Fibroblast of lung (primary cell): ENCODE data around the gene CACNA2D3. TPM values are rescaled to one million over a fixed set of nuclear protein-coding genes. Genes with fewer than 3 reads are reported as not detected.

Experiments
- DNase-seq, 2 donors: peaks; one replicate each; pipeline versions ENCODE4 v3.0.0 to v3.0.0-alpha.2; 2010; ENCODE audit warnings: low read depth in 2 of 2
- H2AFZ ChIP-seq: 2 replicates; pipeline ENCODE4 v1.5.1; 2012; ENCODE audit warnings: low read length, control low read depth, inconsistent platforms
- H3K27ac ChIP-seq: 2 replicates; pipeline ENCODE4 v1.5.1; 2011; ENCODE audit warnings: low read length, control low read depth; ENCODE audit not compliant: insufficient read depth
- H3K27me3 ChIP-seq: 2 replicates; pipeline ENCODE4 v1.5.1; 2011; ENCODE audit warnings: mild to moderate bottlenecking, low read length; ENCODE audit not compliant: control insufficient read depth, insufficient read depth
- H3K36me3 ChIP-seq: 2 replicates; pipeline ENCODE4 v1.5.1; 2011; ENCODE audit warnings: low read length; ENCODE audit not compliant: control insufficient read depth, insufficient read depth
- H3K4me1 ChIP-seq: 2 replicates; pipeline ENCODE4 v1.5.1; 2011; ENCODE audit warnings: low read length; ENCODE audit not compliant: control insufficient read depth, insufficient read depth; ENCODE audit errors: extremely low read depth
- H3K4me2 ChIP-seq: 2 replicates; pipeline ENCODE4 v1.5.1; 2011; ENCODE audit warnings: low read length, control low read depth; ENCODE audit not compliant: insufficient read depth; ENCODE audit errors: extremely low read depth
- H3K4me3 ChIP-seq, 4 experiments: fragments of 200-600 bp in 1 of 4; sonication (generic) in 1 of 4; replicated peaks in 1 of 4; 2 replicates each; pipeline ENCODE4 v1.5.1; 2011 to 2016; ENCODE audit warnings: low read length in 4 of 4, low read depth in 3 of 4, mild to moderate bottlenecking in 3 of 4, control low read depth in 2 of 4, inconsistent platforms in 1 of 4, mixed read lengths in 1 of 4; ENCODE audit not compliant: insufficient read depth in 1 of 4; ENCODE audit errors: control extremely low read depth in 1 of 4
- H3K79me2 ChIP-seq: 2 replicates; pipeline ENCODE4 v1.5.1; 2012; ENCODE audit warnings: mild to moderate bottlenecking, low read length, inconsistent platforms; ENCODE audit not compliant: control insufficient read depth, insufficient read depth
- H3K9ac ChIP-seq: 2 replicates; pipeline ENCODE4 v1.5.1; 2011; ENCODE audit warnings: mild to moderate bottlenecking, low read length, control low read depth; ENCODE audit not compliant: insufficient read depth
- H3K9me3 ChIP-seq: 2 replicates; pipeline ENCODE4 v1.5.1; 2012; ENCODE audit warnings: low read depth, low read length; ENCODE audit not compliant: control insufficient read depth, insufficient read depth
- H4K20me1 ChIP-seq: 2 replicates; pipeline ENCODE4 v1.5.1; 2011; ENCODE audit warnings: low read length; ENCODE audit not compliant: control insufficient read depth, insufficient read depth; ENCODE audit errors: extremely low read depth
- EZH2 ChIP-seq: IDR thresholded peaks from 2 replicates; pipeline ENCODE4 v1.5.1; 2012; ENCODE audit warnings: low read length, control low read depth, mild to moderate bottlenecking; ENCODE audit errors: missing control alignments
- polyA plus RNA-seq, 2 donors: library from polyadenylated mRNA; depleted of rRNA in 1 of 2; stranded (reverse) in 1 of 2; unstranded in 1 of 2; fragments of >200 nt; gene quantifications; 2 replicates each; pipeline ENCODE4 v1.2.1, GENCODE V29; 2011 to 2012; ENCODE audit warnings: missing spikeins in 1 of 2
- total RNA-seq: library from RNA; depleted of rRNA; stranded (reverse); fragments of >200 nt; gene quantifications from 2 replicates; pipeline ENCODE4 v1.2.1, GENCODE V29; 2014
- TF ChIP-seq, protein P1 (sequence below), 2 donors: IDR thresholded peaks in 1 of 2; conservative IDR thresholded peaks in 1 of 2; 1 replicate in 1 of 2; 2 replicates in 1 of 2; pipeline ENCODE4 v1.5.1; 2011 to 2012; ENCODE audit warnings: low read length in 2 of 2, control low read depth in 1 of 2, inconsistent platforms in 1 of 2, low read depth in 1 of 2, mild to moderate bottlenecking in 1 of 2

The CACNA2D3 gene
- total and polyA plus RNA-seq, 2 donors (not counting 1 experiment from before 2014, with no cell fraction given), result 1.8 to 11.5 TPM

DNA sequence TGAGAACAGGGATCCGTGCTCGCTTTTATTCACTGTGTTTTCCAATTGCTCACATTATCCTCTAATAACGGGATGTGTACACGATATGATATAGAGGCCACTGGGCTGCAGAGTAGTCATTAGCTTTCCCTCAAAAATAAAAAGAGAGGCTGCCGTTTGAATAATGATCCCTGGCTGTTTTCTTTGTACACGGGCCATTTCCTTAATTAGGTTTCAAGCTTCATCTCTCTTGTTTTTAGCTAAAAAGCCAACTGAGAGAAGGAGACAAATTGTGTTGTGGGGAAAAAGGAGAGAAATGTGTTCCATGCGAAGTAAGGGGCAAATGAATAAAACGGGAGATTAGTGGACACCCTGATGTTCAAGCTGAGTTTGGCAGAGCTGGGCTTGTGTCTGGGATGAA is 174.2 kb downstream of the CACNA2D3 start:
- Histone ChIP-seq H3K9me3 (no peaks in the 10 kb centered on the region), H3K79me2 (no peaks in the 10 kb centered on the region), H2AFZ (no peak overlapping the region), H4K20me1 (no peaks in the 10 kb centered on the region), H3K27ac (no peak overlapping the region), H3K4me1 (no peaks in the 10 kb centered on the region), H3K9ac (no peak overlapping the region), H3K4me2 (no peak overlapping the region), H3K27me3 (no peaks in the 10 kb centered on the region), H3K36me3 (no peaks in the 10 kb centered on the region), H3K4me3 (no peak overlapping the region)
- no peak for DNase-seq
- TF ChIP-seq EZH2, result no peak
- TF ChIP-seq, protein P1, sequence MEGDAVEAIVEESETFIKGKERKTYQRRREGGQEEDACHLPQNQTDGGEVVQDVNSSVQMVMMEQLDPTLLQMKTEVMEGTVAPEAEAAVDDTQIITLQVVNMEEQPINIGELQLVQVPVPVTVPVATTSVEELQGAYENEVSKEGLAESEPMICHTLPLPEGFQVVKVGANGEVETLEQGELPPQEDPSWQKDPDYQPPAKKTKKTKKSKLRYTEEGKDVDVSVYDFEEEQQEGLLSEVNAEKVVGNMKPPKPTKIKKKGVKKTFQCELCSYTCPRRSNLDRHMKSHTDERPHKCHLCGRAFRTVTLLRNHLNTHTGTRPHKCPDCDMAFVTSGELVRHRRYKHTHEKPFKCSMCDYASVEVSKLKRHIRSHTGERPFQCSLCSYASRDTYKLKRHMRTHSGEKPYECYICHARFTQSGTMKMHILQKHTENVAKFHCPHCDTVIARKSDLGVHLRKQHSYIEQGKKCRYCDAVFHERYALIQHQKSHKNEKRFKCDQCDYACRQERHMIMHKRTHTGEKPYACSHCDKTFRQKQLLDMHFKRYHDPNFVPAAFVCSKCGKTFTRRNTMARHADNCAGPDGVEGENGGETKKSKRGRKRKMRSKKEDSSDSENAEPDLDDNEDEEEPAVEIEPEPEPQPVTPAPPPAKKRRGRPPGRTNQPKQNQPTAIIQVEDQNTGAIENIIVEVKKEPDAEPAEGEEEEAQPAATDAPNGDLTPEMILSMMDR (conservative IDR thresholded peaks at IDR 0.05 in 1 of 2, IDR thresholded peaks at IDR 0.05 in 1 of 2; ENCODE audit: low read depth in 1 of 2, low read length in 2 of 2), result no peak

DNA sequence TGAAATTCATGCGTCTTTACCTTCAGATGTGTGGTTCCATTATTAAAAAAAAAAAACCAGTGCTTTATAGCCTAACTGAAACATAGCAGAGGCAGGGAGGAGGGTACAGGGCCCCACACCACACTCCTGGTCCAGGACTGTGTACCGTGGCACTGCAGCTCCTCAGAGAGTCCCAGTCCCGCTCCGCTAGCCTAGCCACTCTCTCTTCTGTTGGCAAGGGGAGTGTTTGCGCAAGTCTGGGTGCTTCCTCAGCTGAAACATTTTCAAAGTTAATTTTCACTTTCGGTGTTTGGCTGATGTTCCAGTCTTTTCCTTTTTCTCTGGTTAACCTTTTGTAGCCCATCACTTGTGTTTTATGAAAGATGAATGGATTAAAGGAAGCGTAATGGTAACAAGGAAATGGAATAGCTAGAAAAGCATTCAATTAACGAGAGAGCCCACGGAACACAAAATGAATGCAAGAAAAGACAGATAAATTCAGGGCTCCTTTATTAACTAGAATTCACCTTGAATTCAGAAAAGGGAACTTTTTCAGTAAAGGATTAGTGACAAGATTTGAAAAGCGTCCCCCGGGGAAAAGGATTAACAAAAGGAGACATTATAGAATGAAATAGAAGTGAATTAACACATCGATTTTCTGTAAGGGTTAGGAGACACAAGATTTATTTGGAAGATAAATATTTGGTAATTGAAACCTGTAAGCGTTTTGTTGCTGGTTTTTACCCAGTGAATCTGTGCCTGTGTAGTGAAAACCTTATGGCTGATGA is 177.0 kb downstream of the CACNA2D3 start:
- no peak overlapping the region for H3K9ac ChIP-seq
- no peaks in the 10 kb centered on the region for H3K9me3 ChIP-seq
- no peaks in the 10 kb centered on the region for H3K4me1 ChIP-seq
- H3K79me2 ChIP-seq, result no peaks in the 10 kb centered on the region
- H3K4me2 ChIP-seq, result no peak overlapping the region
- DNase-seq, result no peak
- no peaks in the 10 kb centered on the region for H3K36me3 ChIP-seq
- no peak for TF ChIP-seq EZH2
- TF ChIP-seq, protein P1 (conservative IDR thresholded peaks at IDR 0.05 in 1 of 2, IDR thresholded peaks at IDR 0.05 in 1 of 2; ENCODE audit: low read depth in 1 of 2, low read length in 2 of 2), result no peak
- H3K27me3 ChIP-seq, result no peaks in the 10 kb centered on the region
- no peak overlapping the region for H2AFZ ChIP-seq
- no peak overlapping the region for H3K4me3 ChIP-seq
- H3K27ac ChIP-seq, result no peak overlapping the region
- H4K20me1 ChIP-seq, result no peaks in the 10 kb centered on the region

DNA sequence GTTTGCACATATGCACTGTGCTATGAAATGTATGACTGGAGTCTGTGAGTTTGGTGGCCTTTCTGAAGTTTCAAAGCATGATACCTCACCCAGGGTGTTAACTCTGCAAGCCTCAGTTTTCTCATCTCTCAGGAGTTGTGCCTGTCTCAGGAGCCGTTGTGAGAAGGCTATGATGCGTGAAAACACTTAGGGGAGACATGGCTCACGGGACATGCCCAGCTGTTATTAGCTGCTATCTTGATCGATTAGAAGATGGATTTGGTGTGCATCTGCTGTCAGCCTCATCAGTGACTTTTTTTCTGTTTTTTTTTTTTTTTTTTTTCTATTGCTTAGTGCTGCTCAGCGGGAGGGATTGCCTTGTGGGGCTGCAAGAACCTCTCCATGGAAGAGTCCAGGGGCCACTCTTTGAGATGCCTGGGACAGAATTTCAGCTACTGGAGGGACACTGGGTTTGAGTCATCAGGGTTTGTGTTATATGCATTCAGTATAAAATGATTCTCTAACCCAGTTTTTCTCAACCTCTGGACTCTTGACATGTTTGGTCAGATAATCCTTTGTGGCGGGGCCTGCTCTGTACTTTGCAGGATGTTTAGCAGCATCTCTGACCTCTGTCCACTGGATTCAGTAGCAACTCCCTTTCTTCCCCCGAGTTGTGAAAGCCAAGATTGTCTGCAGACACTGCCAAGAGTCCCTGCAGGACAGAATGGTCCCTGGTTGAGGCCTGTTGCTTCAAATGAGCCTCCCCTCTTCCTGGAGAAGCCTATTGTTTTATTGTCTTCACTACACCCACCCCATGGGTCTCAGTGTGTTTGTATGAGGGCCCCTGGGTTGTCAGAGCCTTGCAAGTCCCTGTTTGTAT is 181.4 kb downstream of the CACNA2D3 start:
- no peaks in the 10 kb centered on the region for H3K27me3 ChIP-seq
- H3K79me2 ChIP-seq, result no peaks in the 10 kb centered on the region
- no peaks in the 10 kb centered on the region for H3K36me3 ChIP-seq
- no peak overlapping the region for H3K9ac ChIP-seq
- H3K9me3 ChIP-seq, result no peaks in the 10 kb centered on the region
- no peak overlapping the region for H3K4me2 ChIP-seq
- TF ChIP-seq, protein P1 (conservative IDR thresholded peaks at IDR 0.05 in 1 of 2, IDR thresholded peaks at IDR 0.05 in 1 of 2; ENCODE audit: low read depth in 1 of 2, low read length in 2 of 2), result no peak
- no peak for TF ChIP-seq EZH2
- DNase-seq, result no peak
- H2AFZ ChIP-seq, result no peak overlapping the region
- no peaks in the 10 kb centered on the region for H4K20me1 ChIP-seq
- no peak overlapping the region for H3K27ac ChIP-seq
- no peaks in the 10 kb centered on the region for H3K4me1 ChIP-seq
- no peak overlapping the region for H3K4me3 ChIP-seq
